IPS-15b (cell line): Measurements from ENCODE around the gene SEMA3B.
"Not testable (repeated sequence)": the region's sequence is repeated elsewhere in the genome, so short reads cannot be mapped to it uniquely, and the experiment has no call there.

Experiments
- H3K27me3 ChIP-seq: one replicate; pipeline ENCODE4 v1.6.1; 2013; ENCODE audit warnings: low read length; ENCODE audit not compliant: control insufficient read depth, insufficient read depth
- H3K36me3 ChIP-seq: one replicate; pipeline ENCODE4 v1.6.1; 2013; ENCODE audit warnings: low read length; ENCODE audit not compliant: control insufficient read depth, insufficient read depth
- H3K4me1 ChIP-seq: one replicate; pipeline ENCODE4 v1.6.1; 2013; ENCODE audit warnings: mild to moderate bottlenecking, low read length; ENCODE audit not compliant: control insufficient read depth, insufficient read depth
- H3K4me3 ChIP-seq: one replicate; pipeline ENCODE4 v1.5.1; 2013; ENCODE audit warnings: low read depth, low read length
- H3K9ac ChIP-seq: one replicate; pipeline ENCODE4 v1.6.1; 2013; ENCODE audit warnings: low read depth, mild to moderate bottlenecking, low read length
- H3K9me3 ChIP-seq: one replicate; pipeline ENCODE4 v1.6.1; 2013; ENCODE audit warnings: mild to moderate bottlenecking, low read length; ENCODE audit not compliant: control insufficient read depth, insufficient read depth

SEMA3B gene

DNA sequence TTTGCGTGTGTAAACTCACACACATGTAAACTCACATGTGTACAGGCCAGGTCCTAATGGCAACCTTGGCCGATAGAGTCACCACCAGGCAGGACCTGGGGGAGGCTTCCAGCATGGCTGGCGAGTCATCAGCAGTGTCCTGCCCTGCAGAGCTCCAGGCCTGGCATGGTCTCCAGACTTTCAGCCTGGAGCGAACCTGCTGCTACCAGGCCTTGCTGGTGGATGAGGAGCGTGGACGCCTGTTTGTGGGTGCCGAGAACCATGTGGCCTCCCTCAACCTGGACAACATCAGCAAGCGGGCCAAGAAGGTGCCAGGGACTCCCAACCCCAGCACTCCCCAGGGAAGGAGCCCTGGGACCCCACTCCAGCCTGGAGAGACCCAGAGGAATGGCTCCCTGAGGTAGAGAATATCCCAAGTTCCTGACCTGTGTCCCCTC, 1.0 kb downstream of the SEMA3B start:
- H3K4me1 ChIP-seq, result peaks cover 21% of the 10 kb centered on the region
- H3K36me3 ChIP-seq, result peaks cover 4% of the 10 kb centered on the region
- H3K4me3 ChIP-seq, result no peak overlapping the region
- peak overlapping the region; percentile 16 for H3K9ac ChIP-seq
- peaks cover 21% of the 10 kb centered on the region for H3K27me3 ChIP-seq
- no peaks in the 10 kb centered on the region for H3K9me3 ChIP-seq

DNA sequence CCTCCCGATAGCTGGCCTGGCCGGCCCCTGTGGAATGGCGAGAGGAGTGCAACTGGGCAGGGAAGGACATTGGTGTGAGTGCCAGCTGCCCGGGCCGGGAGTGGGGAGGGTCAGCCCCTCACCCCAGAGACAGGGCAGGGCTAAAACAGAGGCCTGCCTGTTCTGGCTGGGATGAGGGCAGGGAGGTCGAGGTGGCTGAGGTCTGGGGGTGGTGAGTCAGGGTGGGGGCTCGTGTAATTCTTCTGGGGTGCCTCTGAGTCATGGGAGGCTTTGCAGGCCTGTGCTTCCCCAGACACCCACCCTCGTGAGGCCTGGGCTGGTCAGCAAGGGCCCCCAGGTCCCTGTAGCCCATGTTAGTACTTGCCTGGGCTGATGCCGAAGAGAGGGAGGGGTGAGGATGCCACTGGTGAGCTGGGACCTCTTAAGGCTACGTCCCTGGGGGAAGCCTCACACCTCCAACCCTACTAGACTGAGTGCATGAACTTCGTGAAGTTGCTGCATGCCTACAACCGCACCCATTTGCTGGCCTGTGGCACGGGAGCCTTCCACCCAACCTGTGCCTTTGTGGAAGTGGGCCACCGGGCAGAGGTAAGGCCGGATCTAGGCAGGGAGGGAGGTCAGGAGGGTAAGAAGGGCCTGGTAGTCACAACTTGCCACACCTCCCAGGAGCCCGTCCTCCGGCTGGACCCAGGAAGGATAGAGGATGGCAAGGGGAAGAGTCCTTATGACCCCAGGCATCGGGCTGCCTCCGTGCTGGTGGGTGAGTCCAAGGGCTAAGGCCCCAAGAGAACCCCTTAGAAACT, 1.7 kb downstream of the SEMA3B start:
- Histone ChIP-seq H3K4me3 (no peak overlapping the region), H3K36me3 (peaks cover 4% of the 10 kb centered on the region), H3K9ac (no peak overlapping the region), H3K9me3 (no peaks in the 10 kb centered on the region), H3K4me1 (peaks cover 17% of the 10 kb centered on the region), H3K27me3 (peaks cover 27% of the 10 kb centered on the region)

GRCh38 chr3:50271314-50271936, 2.5 kb downstream of the SEMA3B start:
- H3K27me3 ChIP-seq, result peaks cover 34% of the 10 kb centered on the region
- H3K9ac ChIP-seq, result no peak overlapping the region
- H3K9me3 ChIP-seq, result no peaks in the 10 kb centered on the region
- peaks cover 17% of the 10 kb centered on the region for H3K4me1 ChIP-seq
- H3K36me3 ChIP-seq, result peaks cover 4% of the 10 kb centered on the region
- no peak overlapping the region for H3K4me3 ChIP-seq

DNA sequence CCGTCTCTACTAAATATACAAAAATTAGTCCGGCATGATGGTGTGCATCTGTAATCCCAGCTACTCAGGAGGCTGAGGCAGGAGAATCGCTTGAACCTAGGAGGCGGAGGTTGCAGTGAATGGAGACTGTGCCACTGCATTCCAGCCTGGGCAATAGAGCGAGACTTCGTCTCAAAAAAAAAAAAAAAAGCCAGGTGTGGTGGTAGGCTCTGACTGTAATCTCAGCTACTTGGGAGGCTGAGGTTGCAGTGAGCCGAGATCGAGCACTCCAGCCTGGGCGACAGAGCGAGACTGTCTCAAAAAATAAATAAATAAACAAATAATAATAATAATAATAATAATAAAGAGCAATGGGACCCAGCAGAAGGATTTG, 3.6 kb downstream of the SEMA3B start:
- not testable (repeated sequence) for H3K4me3 ChIP-seq, H3K9me3 ChIP-seq, H3K9ac ChIP-seq, H3K36me3 ChIP-seq
- Histone ChIP-seq H3K4me1 (peaks cover 16% of the 10 kb centered on the region), H3K27me3 (peaks cover 42% of the 10 kb centered on the region)

GRCh38 chr3:50272911-50273688, 4.2 kb downstream of the SEMA3B start:
- no peaks in the 10 kb centered on the region for H3K9me3 ChIP-seq
- no peak overlapping the region for H3K9ac ChIP-seq
- peaks cover 44% of the 10 kb centered on the region for H3K27me3 ChIP-seq
- H3K36me3 ChIP-seq, result peaks cover 4% of the 10 kb centered on the region
- peaks cover 12% of the 10 kb centered on the region for H3K4me1 ChIP-seq
- H3K4me3 ChIP-seq, result peak overlapping the region; percentile 47

DNA sequence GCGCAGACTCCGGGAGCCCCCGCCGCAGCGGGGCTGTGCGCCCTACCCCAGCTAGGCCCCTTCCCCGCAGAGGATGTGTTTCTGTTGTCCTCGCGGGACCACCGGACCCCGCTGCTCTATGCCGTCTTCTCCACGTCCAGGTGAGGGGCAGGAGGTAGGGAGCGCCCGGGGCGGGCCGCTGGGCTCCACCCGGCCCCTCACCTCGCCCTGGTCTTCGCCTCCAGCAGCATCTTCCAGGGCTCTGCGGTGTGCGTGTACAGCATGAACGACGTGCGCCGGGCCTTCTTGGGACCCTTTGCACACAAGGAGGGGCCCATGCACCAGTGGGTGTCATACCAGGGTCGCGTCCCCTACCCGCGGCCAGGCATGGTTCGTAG, 4.7 kb downstream of the SEMA3B start:
- Histone ChIP-seq H3K4me1 (peaks cover 9% of the 10 kb centered on the region), H3K36me3 (peaks cover 4% of the 10 kb centered on the region), H3K9ac (no peak overlapping the region), H3K27me3 (peaks cover 46% of the 10 kb centered on the region), H3K9me3 (no peaks in the 10 kb centered on the region), H3K4me3 (peak overlapping the region; percentile 47)

- H3K9ac ChIP-seq, result no peak overlapping the region
- peaks cover 5% of the 10 kb centered on the region for H3K4me1 ChIP-seq
- peak overlapping the region; percentile 55 for H3K4me3 ChIP-seq
- H3K27me3 ChIP-seq, result peaks cover 46% of the 10 kb centered on the region
- peaks cover 4% of the 10 kb centered on the region for H3K36me3 ChIP-seq
- no peaks in the 10 kb centered on the region for H3K9me3 ChIP-seq
Observed at GRCh38 chr3:50274371-50275104, 5.6 kb downstream of the SEMA3B start.

DNA sequence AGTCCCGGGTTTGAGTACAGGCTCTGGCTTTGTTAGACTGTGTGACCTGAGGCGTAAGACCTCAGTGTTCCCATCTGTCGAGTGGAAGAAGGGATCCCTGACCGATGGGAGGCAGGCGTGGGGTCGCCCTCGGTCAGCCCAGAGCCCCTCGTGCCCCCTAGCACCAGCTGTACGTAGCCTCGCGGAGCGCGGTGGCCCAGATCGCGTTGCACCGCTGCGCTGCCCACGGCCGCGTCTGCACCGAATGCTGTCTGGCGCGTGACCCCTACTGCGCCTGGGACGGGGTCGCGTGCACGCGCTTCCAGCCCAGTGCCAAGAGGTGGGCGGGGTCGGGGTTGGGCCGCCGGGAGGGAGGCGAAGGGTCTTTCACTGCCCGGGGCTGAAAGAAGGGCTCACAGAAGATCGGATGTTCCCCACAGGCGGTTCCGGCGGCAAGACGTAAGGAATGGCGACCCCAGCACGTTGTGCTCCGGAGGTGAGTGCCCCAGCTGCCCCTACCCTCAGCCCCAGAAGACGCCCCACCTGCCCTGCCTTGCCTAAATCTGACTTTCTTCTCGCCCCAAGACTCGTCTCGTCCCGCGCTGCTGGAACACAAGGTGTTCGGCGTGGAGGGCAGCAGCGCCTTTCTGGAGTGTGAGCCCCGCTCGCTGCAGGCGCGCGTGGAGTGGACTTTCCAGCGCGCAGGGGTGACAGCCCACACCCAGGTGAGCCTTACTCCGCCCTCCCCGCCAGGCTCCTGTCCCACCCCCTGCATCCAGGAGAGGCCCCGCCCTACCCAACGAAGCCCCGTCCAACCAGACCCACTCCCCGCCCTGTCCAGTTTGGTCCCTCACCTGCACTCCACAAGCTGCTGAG, 6.4 kb downstream of the SEMA3B start:
- Histone ChIP-seq H3K9ac (no peak overlapping the region), H3K9me3 (no peaks in the 10 kb centered on the region), H3K27me3 (peaks cover 46% of the 10 kb centered on the region), H3K4me3 (peak overlapping the region; percentile 55), H3K4me1 (peaks cover 3% of the 10 kb centered on the region), H3K36me3 (peaks cover 4% of the 10 kb centered on the region)

- peaks cover 3% of the 10 kb centered on the region for H3K4me1 ChIP-seq
- no peaks in the 10 kb centered on the region for H3K36me3 ChIP-seq
- H3K9ac ChIP-seq, result peak overlapping the region; percentile 37
- H3K4me3 ChIP-seq, result peak overlapping the region; percentile 55
- H3K9me3 ChIP-seq, result no peaks in the 10 kb centered on the region
- H3K27me3 ChIP-seq, result peaks cover 46% of the 10 kb centered on the region
Observed at GRCh38 chr3:50275996-50276761, 7.2 kb downstream of the SEMA3B start.

GRCh38 chr3:50276762-50277101, 7.8 kb downstream of the SEMA3B start:
- no peaks in the 10 kb centered on the region for H3K9me3 ChIP-seq
- peak overlapping the region; percentile 37 for H3K9ac ChIP-seq
- H3K4me3 ChIP-seq, result peak overlapping the region; percentile 55
- no peaks in the 10 kb centered on the region for H3K36me3 ChIP-seq
- H3K4me1 ChIP-seq, result peaks cover 3% of the 10 kb centered on the region
- peaks cover 46% of the 10 kb centered on the region for H3K27me3 ChIP-seq
